ENCODE results near the gene NLE1. TPM values are rescaled to one million over a fixed set of nuclear protein-coding genes. Genes with fewer than 3 reads are reported as not detected.
"Not testable (repeated sequence)": the region's sequence is repeated elsewhere in the genome, so short reads cannot be mapped to it uniquely, and the experiment has no call there.

Gene NLE1
- total RNA-seq, 2 donors from 2014 or later: 5.5 to 6.7 TPM

DNA sequence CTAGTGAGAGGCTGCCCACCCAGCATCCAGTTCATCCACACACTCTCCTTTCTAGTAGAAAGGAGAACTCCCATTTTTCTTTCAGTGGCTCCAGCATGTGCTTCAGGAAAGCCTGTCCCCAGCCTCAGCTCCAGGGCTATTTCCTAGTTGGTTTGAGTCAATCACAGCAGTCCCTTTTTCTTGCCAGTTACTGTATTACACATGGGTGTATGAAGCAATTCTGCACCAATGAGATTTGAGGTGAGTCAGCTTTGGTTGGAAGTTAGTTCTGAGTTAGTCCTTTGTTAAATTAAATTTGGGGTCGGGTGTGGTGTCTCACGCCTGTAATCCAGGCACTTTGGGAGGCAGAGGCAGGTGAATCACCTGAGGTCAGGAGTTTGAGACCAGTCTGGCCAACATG, 47.2 kb downstream of the NLE1 start:
- ATAC-seq: peak; percentile 38 to 83
- DNase-seq: no peak
- intact Hi-C loops (cut with DNase I): no loop called here

DNA sequence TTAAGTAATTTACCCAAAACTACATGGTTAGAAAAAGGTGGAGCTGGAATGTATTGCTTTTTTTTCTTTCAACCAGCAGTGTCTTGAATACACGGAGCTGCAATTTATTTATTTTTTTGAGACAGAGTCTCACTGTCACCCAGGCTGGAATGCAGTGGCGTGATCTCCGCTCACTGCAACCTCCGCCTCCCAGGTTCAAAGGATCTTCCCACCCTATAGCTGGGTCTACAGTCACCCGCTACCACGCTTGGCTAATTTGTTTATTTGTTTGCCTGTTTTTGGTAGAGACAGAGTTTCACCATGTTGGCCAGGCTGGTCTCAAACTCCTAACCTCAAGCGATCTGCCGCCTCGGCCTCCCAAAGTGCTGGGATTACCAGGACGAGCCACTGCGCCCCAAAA, 51.4 kb downstream of the NLE1 start:
- intact Hi-C loops (cut with DNase I); DNase-seq; ATAC-seq: not testable (repeated sequence)

DNA sequence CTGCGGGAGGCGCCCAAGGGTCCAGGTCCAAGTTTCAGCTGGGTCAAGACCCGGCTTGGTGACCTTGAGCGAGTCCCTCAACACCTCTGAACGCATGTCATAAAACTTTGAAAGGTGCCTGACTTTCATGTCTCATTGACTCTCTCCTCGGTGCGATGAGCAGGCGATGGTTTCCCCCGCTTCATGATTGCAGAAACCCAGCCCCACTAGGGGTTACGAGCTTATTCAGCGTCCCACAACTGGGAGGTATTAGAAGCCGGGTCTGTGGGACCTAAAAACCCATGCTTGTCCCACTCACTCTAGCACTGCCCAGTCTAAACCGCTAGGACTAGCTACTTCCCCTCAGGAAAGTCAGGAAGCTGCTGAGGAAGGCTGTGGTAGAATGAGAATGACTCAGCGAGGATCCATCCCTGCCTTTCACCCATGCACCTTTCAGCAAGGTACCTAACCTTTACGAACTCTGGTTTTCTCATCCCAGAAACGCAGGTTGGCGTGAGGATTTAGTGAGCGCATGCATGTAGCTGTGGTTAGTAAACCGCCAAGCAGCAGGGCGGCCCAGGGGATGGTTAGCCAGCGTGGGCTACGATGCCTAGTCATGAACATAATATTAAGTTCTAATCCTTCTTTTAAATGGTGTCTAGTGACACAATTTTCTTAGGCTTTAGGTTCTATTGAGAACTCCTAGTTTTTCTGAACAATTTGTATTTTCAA, 52.4 kb downstream of the NLE1 start:
- peak; percentile 10 to 42 for ATAC-seq
- no peak for DNase-seq
- intact Hi-C loops (cut with DNase I): loop anchor here in 1 of 2 donors (2.0 to 5.0 kb wide), 2 partner anchors 67 to 92 kb away; no protein-coding TSS in a partner anchor

DNA sequence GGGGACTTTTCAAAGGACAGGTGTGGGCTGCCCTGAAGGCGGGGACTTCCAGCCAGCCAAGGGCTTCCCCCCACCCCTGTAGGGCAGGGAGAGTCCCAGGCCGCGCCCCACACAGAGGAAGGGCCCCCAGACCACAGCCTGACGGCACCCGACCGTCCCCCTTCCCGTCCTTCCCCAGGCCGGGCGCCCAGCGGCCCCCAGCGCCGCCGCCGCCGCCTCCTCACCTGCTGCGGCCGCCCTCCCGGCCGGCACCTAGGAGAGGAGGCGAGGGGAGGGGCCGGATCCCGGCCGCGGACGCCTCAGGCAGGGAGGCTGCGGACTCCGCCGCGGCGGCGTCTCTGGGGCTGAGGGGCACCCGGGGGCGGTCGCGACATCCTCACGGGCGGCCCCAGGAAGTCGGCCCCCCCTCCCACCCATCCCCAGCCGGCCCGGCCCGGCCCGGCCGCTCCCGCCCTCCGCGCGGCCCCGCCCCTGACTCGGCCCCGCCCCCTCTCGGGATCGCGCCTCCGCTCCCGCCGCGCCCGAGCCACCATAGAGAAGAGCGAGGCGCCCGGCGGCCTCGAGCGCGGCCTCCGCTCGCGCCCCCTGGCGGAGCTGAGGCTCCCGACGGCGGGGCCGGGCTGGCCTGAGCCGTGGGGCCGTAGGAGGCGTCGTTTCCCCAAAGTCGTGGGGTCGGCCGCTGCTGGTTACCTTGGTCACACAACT, 53.1 kb downstream of the NLE1 start:
- peak; percentile 98 for ATAC-seq
- intact Hi-C loops (cut with DNase I): loop anchor here in 1 of 2 donors (2.0 to 5.0 kb wide), 2 partner anchors 66 to 92 kb away; no protein-coding TSS in a partner anchor
- DNase-seq: peak; percentile 87

DNA sequence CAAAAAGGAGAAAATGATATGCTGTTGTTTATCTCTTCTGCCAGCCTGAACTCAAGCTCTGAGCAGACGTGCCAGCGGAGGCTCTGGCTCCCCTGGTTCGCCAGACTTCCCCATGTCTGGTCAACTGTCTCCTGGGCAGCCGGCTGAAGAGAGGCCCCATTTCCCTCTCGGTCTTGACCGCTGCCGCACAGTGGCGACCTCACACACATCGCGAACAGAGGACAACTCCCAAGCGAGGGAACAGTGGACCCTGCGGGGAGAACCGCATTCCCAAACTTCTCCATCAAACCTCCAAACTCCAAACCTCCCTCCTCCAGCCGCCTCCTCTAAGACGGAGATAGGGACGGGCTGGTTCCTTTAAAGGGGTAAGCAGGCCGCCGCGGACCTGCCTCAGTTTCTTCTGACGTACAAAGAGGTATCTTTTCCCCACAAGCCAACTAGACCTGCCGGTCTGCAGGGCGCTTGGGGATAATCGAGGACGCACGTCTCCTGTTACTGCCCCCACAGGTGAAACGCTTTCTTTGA, 53.7 kb downstream of the NLE1 start:
- ATAC-seq: peak; percentile 70 to 73
- peak; percentile 67 for DNase-seq
- intact Hi-C loops (cut with DNase I): loop anchor here in 1 of 2 donors (2.0 to 5.0 kb wide), 2 partner anchors 66 to 91 kb away; no protein-coding TSS in a partner anchor

DNA sequence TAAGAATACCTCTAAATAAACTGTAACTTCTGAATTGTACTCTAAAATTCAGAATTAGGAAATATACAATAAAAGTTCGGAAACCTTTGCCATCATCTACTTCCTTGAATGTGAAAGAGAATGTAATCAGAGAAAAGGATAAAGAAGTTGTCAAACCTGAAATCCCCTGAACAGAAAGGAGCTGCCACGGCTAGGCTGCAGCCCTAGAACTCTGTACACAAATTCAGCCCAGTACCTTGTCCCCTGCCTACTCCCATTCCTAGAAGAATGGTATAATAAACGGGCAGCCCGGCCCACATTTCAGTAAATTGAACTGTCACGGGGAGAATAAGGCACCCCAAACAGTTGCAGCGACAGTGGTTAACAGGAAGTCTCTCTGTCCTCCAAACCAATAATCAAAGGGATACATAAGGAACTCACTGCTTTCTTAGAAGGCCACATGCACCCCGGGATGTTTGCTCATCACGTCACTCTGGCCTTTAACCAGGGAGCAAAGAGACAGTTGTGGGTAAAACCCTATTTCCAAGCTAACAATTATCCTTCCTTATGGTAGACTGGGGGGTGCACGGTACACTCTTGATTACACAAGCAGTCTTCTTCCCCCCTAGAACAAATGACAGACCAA, 54.3 kb downstream of the NLE1 start:
- no peak for DNase-seq
- intact Hi-C loops (cut with DNase I): loop anchor here in 1 of 2 donors (2.0 to 5.0 kb wide), 2 partner anchors 65 to 91 kb away; no protein-coding TSS in a partner anchor
- no peak for ATAC-seq

DNA sequence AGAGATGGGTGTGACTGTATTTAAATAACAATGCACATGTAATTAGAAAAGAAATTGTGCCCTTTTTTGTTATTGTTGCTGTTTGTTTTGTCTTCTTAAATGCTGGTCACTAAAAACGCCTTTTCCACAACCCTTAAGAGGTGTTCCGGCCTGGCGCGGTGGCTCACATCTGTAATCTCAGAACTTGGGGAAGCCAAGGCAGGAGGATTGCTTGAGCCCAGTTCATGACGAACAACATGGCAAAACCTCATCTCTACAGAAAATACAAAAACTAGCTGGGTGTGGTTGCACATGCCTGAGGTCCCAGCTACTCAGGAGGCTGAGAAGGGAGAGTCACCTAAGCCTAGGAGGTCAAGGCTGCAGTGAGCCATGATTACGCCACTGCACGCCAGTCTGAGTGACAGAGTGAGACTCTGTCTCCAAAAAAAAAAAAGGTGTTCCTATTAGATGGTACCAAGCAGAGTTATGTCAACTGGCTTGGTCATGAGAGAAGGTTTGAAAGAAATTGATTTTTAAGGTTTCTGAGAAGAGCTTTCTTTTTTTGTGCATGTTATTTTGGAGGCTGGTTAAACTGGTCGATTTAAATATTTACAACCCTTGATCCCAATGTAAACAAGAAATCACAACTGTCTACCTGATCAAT, 55.1 kb downstream of the NLE1 start:
- ATAC-seq (no peak), DNase-seq (no peak)
- intact Hi-C loops (cut with DNase I): loop anchor here in 1 of 2 donors (5.0 kb wide), 1 partner anchor 90 kb away; no protein-coding TSS in a partner anchor

DNA sequence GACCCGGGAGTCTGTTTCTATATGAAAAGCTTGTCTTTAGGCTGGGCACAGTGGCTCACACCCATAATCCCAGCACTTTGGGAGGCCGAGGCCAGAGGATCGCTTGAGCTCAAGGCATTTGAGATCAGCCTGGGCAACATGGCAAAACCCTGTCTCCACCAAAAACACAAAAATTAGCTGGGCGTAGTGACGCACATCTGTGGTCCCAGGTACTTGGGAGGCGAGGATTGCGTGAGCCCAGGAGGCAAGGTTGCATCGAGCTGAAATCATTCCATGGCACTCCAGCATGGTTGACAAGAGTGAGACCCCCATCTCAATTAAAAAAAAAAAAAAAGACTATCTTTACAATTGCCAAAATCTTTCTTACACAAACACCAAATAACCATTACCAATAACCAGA, 55.9 kb downstream of the NLE1 start:
- DNase-seq (no peak), ATAC-seq (no peak)
- intact Hi-C loops (cut with DNase I): loop anchor here in 1 of 2 donors (5.0 kb wide), 1 partner anchor 89 kb away; no protein-coding TSS in a partner anchor

DNA sequence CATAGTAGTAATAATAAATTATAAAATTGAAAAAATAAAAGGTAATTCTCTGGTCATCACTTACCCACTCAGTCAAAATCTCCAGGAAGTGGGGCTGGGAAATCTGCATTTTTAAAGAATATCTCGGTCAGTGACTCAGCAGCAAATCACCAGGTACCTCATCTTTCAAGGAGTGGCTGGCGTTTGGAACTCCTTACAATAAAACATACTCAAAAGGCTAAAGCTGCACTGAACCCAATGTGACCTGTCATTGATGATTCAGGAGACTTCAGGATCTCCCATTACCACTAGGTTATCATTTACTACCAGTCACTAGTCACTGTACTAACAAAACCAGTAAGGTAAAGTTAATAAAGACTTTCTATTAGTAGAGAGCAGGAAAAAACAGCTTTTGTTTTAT, 57.1 kb downstream of the NLE1 start:
- ATAC-seq: no peak
- no peak for DNase-seq
- intact Hi-C loops (cut with DNase I): loop anchor here in 1 of 2 donors (5.0 kb wide), 1 partner anchor 88 kb away; no protein-coding TSS in a partner anchor

DNA sequence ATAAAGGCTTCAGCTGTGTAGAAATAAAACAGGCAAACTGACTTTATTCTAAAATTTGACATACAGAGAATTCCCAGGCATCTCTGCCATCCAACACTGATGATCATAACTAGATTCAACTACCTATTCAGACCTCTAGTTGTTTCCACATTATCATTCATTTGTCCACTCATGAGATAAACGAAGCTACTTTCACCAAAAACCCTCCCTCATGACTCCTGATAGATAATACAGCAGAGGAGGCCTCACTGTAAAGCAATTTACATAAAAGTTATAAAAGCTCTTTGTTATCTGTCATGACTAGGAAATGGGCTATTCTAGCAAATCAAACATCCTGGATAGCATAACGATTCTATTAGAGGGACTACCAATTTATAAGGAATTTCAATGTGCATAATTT, 59.0 kb downstream of the NLE1 start:
- DNase-seq (no peak), ATAC-seq (no peak)
- intact Hi-C loops (cut with DNase I): no loop called here

DNA sequence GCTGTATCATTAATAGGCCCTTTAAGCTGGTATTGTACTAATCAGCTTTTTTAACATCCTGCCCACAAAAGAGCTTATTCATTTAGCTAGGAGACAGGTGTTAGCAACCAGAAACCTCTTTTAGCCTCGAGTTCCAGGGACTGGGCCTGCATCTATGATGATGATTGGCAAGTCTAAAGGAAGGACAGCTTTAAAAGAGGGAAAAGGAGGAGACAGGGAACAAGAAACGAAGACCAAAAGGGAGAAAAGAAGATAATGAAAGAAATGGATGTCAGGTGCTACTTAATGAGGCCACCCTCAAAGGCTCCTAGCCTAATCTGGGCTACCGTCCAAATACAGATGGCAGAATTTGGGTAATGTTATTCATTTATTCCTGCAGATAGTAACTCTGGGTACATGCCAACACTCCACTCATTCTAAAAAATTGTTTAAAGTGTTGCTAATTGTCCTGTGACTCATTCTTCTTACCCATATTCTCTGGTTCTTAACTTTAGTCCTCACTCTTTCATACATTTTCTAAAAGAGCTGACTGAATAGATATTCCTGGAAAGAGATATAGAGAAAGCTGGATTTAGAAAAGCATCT, 59.9 kb downstream of the NLE1 start:
- DNase-seq: no peak
- intact Hi-C loops (cut with DNase I): no loop called here
- ATAC-seq: peak in 1 of 2 donors; percentile 66

DNA sequence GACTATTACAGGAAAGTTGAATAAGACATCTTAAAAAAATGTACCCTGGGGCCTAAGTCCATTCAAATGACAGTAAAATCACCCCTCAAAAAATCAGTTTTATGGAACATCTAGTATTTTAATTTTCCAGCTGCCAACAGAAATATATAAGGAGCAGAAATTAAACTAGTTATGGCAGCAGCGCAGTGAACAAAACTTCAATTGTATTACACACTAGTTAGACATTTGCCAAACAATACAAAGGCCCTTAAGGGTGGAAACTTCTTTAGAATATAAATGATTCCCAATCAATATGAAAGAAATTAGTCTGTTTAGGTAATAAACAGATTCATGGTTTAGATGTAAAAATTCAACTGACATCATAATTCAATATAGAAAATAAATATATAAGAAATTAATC, 60.5 kb downstream of the NLE1 start:
- no peak for DNase-seq
- intact Hi-C loops (cut with DNase I): no loop called here
- ATAC-seq: no peak

DNA sequence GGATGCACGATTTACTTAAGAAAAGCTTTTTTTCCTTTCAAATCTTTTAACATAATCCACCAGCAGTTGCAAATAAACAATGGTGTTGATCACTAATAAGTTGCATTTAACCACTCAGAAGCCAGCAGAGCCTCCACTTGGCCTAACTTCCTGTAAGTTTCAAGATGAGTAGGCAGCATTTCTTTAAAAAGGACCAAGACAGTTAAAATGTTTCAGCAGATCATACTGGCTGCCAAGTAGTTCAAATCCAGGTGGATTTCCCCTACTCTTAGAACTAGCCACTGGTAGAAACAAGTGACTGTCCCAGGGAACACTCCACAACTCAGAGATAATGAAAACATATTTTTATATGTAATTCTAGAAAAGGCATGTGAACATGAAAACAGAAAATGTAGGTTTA, 61.6 kb downstream of the NLE1 start:
- ATAC-seq: no peak
- no peak for DNase-seq
- intact Hi-C loops (cut with DNase I): no loop called here

DNA sequence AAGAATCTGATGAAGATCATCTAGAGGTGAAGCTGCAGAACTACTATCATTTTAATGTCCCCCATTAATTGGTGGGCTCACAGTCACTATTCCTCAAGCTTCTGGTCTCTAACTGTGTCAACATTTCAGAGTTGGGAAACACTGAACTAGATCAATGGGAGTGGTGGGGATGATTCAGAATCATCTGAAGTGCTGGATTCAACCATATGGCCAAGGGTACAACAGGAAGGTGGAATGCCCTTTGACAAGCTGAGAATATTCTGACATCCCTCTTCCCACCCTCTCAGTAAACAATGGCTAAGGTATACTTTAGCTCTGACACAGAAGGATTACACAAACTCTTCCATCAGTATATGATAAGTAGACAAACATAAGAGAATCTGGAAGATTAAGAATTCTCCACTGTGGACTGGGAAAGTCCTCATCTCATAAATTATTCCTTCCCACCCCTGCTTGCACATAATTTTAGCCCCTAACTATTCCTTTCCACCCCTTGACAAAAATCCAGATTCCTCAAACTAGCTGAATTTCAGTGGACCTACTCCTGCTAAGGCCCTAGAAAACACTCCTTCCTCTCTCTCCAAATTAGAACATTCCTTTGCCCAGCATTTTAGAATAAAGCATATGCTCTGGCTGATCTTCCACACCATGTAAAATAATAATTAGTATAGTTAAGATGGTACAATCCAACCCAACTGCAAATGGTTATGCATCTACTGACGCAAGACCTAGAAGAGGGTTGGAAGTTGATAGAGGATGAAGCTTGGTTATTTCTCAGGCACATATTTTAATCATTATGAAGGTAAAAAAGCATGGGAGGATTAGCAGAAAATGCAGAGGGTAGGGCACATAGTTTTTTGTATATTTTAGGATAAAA, 62.3 kb downstream of the NLE1 start:
- no peak for ATAC-seq
- no peak for DNase-seq
- intact Hi-C loops (cut with DNase I): no loop called here
